Fibroblast of lung (primary cell): ENCODE measurements around the gene PRRT1. TPM values are rescaled to one million over a fixed set of nuclear protein-coding genes. Genes with fewer than 3 reads are reported as not detected.

Source experiments
- DNase-seq, 2 donors: peaks; one replicate each; pipeline versions ENCODE4 v3.0.0 to v3.0.0-alpha.2; 2010; ENCODE audit warnings: low read depth in 2 of 2
- H2AFZ ChIP-seq: 2 replicates; pipeline ENCODE4 v1.5.1; 2012; ENCODE audit warnings: low read length, control low read depth, inconsistent platforms
- H3K27ac ChIP-seq: 2 replicates; pipeline ENCODE4 v1.5.1; 2011; ENCODE audit warnings: low read length, control low read depth; ENCODE audit not compliant: insufficient read depth
- H3K27me3 ChIP-seq: 2 replicates; pipeline ENCODE4 v1.5.1; 2011; ENCODE audit warnings: mild to moderate bottlenecking, low read length; ENCODE audit not compliant: control insufficient read depth, insufficient read depth
- H3K36me3 ChIP-seq: 2 replicates; pipeline ENCODE4 v1.5.1; 2011; ENCODE audit warnings: low read length; ENCODE audit not compliant: control insufficient read depth, insufficient read depth
- H3K4me1 ChIP-seq: 2 replicates; pipeline ENCODE4 v1.5.1; 2011; ENCODE audit warnings: low read length; ENCODE audit not compliant: control insufficient read depth, insufficient read depth; ENCODE audit errors: extremely low read depth
- H3K4me2 ChIP-seq: 2 replicates; pipeline ENCODE4 v1.5.1; 2011; ENCODE audit warnings: low read length, control low read depth; ENCODE audit not compliant: insufficient read depth; ENCODE audit errors: extremely low read depth
- H3K4me3 ChIP-seq, 4 experiments: fragments of 200-600 bp in 1 of 4; sonication (generic) in 1 of 4; replicated peaks in 1 of 4; 2 replicates each; pipeline ENCODE4 v1.5.1; 2011 to 2016; ENCODE audit warnings: low read length in 4 of 4, low read depth in 3 of 4, mild to moderate bottlenecking in 3 of 4, control low read depth in 2 of 4, inconsistent platforms in 1 of 4, mixed read lengths in 1 of 4; ENCODE audit not compliant: insufficient read depth in 1 of 4; ENCODE audit errors: control extremely low read depth in 1 of 4
- H3K79me2 ChIP-seq: 2 replicates; pipeline ENCODE4 v1.5.1; 2012; ENCODE audit warnings: mild to moderate bottlenecking, low read length, inconsistent platforms; ENCODE audit not compliant: control insufficient read depth, insufficient read depth
- H3K9ac ChIP-seq: 2 replicates; pipeline ENCODE4 v1.5.1; 2011; ENCODE audit warnings: mild to moderate bottlenecking, low read length, control low read depth; ENCODE audit not compliant: insufficient read depth
- H3K9me3 ChIP-seq: 2 replicates; pipeline ENCODE4 v1.5.1; 2012; ENCODE audit warnings: low read depth, low read length; ENCODE audit not compliant: control insufficient read depth, insufficient read depth
- H4K20me1 ChIP-seq: 2 replicates; pipeline ENCODE4 v1.5.1; 2011; ENCODE audit warnings: low read length; ENCODE audit not compliant: control insufficient read depth, insufficient read depth; ENCODE audit errors: extremely low read depth
- CTCF ChIP-seq, 2 donors: IDR thresholded peaks in 1 of 2; conservative IDR thresholded peaks in 1 of 2; 1 replicate in 1 of 2; 2 replicates in 1 of 2; pipeline ENCODE4 v1.5.1; 2011 to 2012; ENCODE audit warnings: low read length in 2 of 2, control low read depth in 1 of 2, inconsistent platforms in 1 of 2, low read depth in 1 of 2, mild to moderate bottlenecking in 1 of 2
- EZH2 ChIP-seq: IDR thresholded peaks from 2 replicates; pipeline ENCODE4 v1.5.1; 2012; ENCODE audit warnings: low read length, control low read depth, mild to moderate bottlenecking; ENCODE audit errors: missing control alignments
- polyA plus RNA-seq, 2 donors: library from polyadenylated mRNA; depleted of rRNA in 1 of 2; stranded (reverse) in 1 of 2; unstranded in 1 of 2; fragments of >200 nt; gene quantifications; 2 replicates each; pipeline ENCODE4 v1.2.1, GENCODE V29; 2011 to 2012; ENCODE audit warnings: missing spikeins in 1 of 2
- total RNA-seq: library from RNA; depleted of rRNA; stranded (reverse); fragments of >200 nt; gene quantifications from 2 replicates; pipeline ENCODE4 v1.2.1, GENCODE V29; 2014

The PRRT1 gene
- total and polyA plus RNA-seq, 2 donors (not counting 1 experiment from before 2014, with no cell fraction given) = 0.33 to 0.73 TPM

- Histone ChIP-seq H3K27me3 (no peaks in the 10 kb centered on the region), H3K4me3 (no peak overlapping the region), H3K9me3 (no peaks in the 10 kb centered on the region), H3K79me2 (peaks cover 9% of the 10 kb centered on the region), H4K20me1 (no peaks in the 10 kb centered on the region), H2AFZ (no peak overlapping the region), H3K36me3 (no peaks in the 10 kb centered on the region), H3K4me2 (no peak overlapping the region), H3K9ac (no peak overlapping the region), H3K27ac (no peak overlapping the region), H3K4me1 (peaks cover 13% of the 10 kb centered on the region)
- no peak for TF ChIP-seq CTCF (conservative IDR thresholded peaks at IDR 0.05 in 1 of 2, IDR thresholded peaks at IDR 0.05 in 1 of 2; ENCODE audit: low read depth in 1 of 2, low read length in 2 of 2)
- TF ChIP-seq EZH2 = no peak
- DNase-seq = no peak
These were observed 1.5 kb downstream of the PRRT1 start for GRCh38 chr6:32149932-32150870.

- H3K4me2 ChIP-seq = no peak overlapping the region
- no peaks in the 10 kb centered on the region for H3K9me3 ChIP-seq
- H3K36me3 ChIP-seq = no peaks in the 10 kb centered on the region
- H3K4me1 ChIP-seq = peaks cover 13% of the 10 kb centered on the region
- DNase-seq = no peak
- no peaks in the 10 kb centered on the region for H4K20me1 ChIP-seq
- no peak overlapping the region for H3K9ac ChIP-seq
- H3K79me2 ChIP-seq = peaks cover under 1% of the 10 kb centered on the region
- H2AFZ ChIP-seq = no peak overlapping the region
- no peak overlapping the region for H3K4me3 ChIP-seq
- H3K27me3 ChIP-seq = no peaks in the 10 kb centered on the region
- no peak for TF ChIP-seq EZH2
- no peak for TF ChIP-seq CTCF (conservative IDR thresholded peaks at IDR 0.05 in 1 of 2, IDR thresholded peaks at IDR 0.05 in 1 of 2; ENCODE audit: low read depth in 1 of 2, low read length in 2 of 2)
- no peak overlapping the region for H3K27ac ChIP-seq
These were observed 2.5 kb downstream of the PRRT1 start for GRCh38 chr6:32149092-32149755.
